Vagina (tissue), 2 donors: ENCODE measurements around the gene HGF. TPM values are rescaled to one million over a fixed set of nuclear protein-coding genes. Genes with fewer than 3 reads are reported as not detected.

Experiments
- DNase-seq, 2 donors: peaks; one replicate each; pipeline ENCODE4 v3.0.0-alpha.2; 2017; ENCODE audit errors: extremely low spot score in 2 of 2
- H3K27ac ChIP-seq: fragments of 200-600 bp; sonication (generic); one replicate; pipeline ENCODE4 v1.5.1; 2019
- H3K27me3 ChIP-seq: fragments of 200-600 bp; sonication (generic); one replicate; pipeline ENCODE4 v1.5.1; 2019
- H3K36me3 ChIP-seq, 2 donors: fragments of 200-600 bp; sonication (generic); one replicate each; pipeline ENCODE4 v1.5.1; 2017 to 2019
- H3K4me1 ChIP-seq: fragments of 200-600 bp; sonication (generic); one replicate; pipeline ENCODE4 v1.5.1; 2019
- H3K4me3 ChIP-seq, 2 donors: fragments of 200-600 bp; sonication (generic); 1 replicate in 1 of 2; 2 replicates in 1 of 2; pipeline ENCODE4 v1.5.1; 2016 to 2019
- H3K9me3 ChIP-seq: fragments of 200-600 bp; sonication (generic); one replicate; pipeline ENCODE4 v1.5.1; 2019
- POLR2A ChIP-seq, 2 donors: fragments of 450-650 bp; IDR thresholded peaks; one replicate each; pipeline ENCODE4 v1.6.1; 2017; ENCODE audit warnings: antibody characterized with exemption in 2 of 2, mild to moderate bottlenecking in 2 of 2, moderate library complexity in 2 of 2
- POLR2AphosphoS5 ChIP-seq, 2 donors: sonication (generic); formaldehyde crosslinking; IDR thresholded peaks; one replicate each; pipeline ENCODE4 v1.9.0; 2017; ENCODE audit warnings: antibody characterized with exemption in 2 of 2, mild to moderate bottlenecking in 2 of 2, low read depth in 1 of 2; ENCODE audit not compliant: insufficient read depth in 1 of 2
- intact Hi-C: fragments of 100-400 bp; cut with DNase I; formaldehyde crosslinking; loops from one replicate; pipeline ENCODE4 v1.15.1; 2023
- total RNA-seq: library from RNA; depleted of rRNA; stranded (reverse); fragments of >200 nt; gene quantifications from one replicate; pipeline ENCODE4 v1.2.3, GENCODE V29; 2016
- TF ChIP-seq, protein P1 (sequence below), 3 experiments: fragments of 450-650 bp in 2 of 3; fragments of 200-600 bp in 1 of 3; sonication (generic) in 1 of 3; IDR thresholded peaks; one replicate each; pipeline ENCODE4 v1.5.1; 2017 to 2019; ENCODE audit warnings: antibody characterized with exemption in 3 of 3, mild to moderate bottlenecking in 2 of 3, moderate library complexity in 2 of 3

The HGF gene
- total RNA-seq, 1 donor from 2014 or later: 15.0 TPM

DNA sequence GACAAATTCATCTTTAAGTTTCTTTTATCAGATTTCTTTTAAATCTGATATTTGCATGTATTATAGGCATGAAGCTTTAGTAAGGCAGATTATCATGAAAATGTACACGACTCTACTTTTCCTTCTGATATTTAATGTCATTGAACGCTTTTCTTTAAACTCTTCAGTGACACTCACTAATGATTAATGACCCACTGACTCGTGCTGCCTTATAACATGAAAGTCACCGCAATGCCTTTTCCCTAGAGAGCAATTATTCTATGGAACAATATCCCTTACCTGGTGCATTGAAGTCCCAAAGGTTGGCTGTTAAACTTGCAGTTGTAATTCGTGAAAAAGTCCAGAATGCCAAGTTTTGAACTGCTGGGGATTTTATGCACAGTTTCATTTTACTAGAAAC is 33.4 kb upstream of the HGF start:
- intact Hi-C loops: no loop called here
- Histone ChIP-seq H3K4me1 (no peaks in the 10 kb centered on the region), H3K36me3 (no peaks in the 10 kb centered on the region), H3K27me3 (no peaks in the 10 kb centered on the region), H3K9me3 (no peaks in the 10 kb centered on the region), H3K27ac (no peak overlapping the region), H3K4me3 (no peak overlapping the region)
- DNase-seq: no peak
- TF ChIP-seq, protein P1, sequence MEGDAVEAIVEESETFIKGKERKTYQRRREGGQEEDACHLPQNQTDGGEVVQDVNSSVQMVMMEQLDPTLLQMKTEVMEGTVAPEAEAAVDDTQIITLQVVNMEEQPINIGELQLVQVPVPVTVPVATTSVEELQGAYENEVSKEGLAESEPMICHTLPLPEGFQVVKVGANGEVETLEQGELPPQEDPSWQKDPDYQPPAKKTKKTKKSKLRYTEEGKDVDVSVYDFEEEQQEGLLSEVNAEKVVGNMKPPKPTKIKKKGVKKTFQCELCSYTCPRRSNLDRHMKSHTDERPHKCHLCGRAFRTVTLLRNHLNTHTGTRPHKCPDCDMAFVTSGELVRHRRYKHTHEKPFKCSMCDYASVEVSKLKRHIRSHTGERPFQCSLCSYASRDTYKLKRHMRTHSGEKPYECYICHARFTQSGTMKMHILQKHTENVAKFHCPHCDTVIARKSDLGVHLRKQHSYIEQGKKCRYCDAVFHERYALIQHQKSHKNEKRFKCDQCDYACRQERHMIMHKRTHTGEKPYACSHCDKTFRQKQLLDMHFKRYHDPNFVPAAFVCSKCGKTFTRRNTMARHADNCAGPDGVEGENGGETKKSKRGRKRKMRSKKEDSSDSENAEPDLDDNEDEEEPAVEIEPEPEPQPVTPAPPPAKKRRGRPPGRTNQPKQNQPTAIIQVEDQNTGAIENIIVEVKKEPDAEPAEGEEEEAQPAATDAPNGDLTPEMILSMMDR (IDR thresholded peaks at IDR 0.05): no peak
- TF ChIP-seq POLR2A (IDR thresholded peaks at IDR 0.05) (no peak), POLR2AphosphoS5 (IDR thresholded peaks at IDR 0.05; ENCODE audit: insufficient read depth in 1 of 2, low read depth in 1 of 2) (no peak)

DNA sequence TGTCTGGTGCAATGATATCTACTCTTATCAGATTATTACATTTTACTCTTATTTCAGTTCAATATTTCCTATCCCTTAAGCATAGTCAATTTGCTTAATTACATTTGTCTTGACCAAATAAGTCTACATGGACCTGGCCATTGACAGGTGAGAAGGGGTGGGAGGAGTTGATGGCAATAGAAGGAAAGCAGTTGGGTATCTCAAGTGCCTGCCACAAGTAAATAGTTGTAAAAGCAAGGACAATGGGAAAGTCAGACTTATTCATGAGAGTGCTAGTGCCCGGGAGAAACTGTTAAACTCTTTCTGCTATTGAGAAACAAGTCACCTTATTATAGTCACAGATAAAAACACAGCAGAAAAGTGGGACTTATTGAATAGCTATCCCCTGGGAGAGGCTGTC is 32.4 kb upstream of the HGF start:
- no peaks in the 10 kb centered on the region for H3K9me3 ChIP-seq
- H3K27me3 ChIP-seq: no peaks in the 10 kb centered on the region
- no peak for DNase-seq
- no peak overlapping the region for H3K27ac ChIP-seq
- TF ChIP-seq POLR2AphosphoS5 (IDR thresholded peaks at IDR 0.05; ENCODE audit: insufficient read depth in 1 of 2, low read depth in 1 of 2) (no peak), POLR2A (IDR thresholded peaks at IDR 0.05) (no peak)
- TF ChIP-seq, protein P1 (IDR thresholded peaks at IDR 0.05): no peak
- intact Hi-C loops: no loop called here
- no peaks in the 10 kb centered on the region for H3K36me3 ChIP-seq
- no peaks in the 10 kb centered on the region for H3K4me1 ChIP-seq
- H3K4me3 ChIP-seq: no peak overlapping the region

DNA sequence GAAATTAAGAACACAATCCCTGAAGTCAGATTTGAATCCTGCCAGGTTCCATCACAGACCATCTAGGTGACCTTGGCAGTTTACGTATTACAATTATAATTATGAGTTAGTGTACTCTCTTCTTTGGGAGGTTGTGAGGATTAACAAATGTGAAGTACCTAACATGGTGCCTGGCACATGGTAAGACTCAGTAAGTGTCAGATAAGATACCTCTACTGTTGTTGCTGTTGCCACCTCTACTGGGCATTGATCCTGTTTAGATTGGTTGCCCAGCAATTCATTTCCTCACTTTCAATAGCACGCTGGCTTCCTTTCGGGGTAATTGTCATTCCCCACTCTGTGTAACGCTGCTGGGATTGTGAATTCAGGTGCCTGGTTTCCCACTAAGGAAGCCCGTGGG is 31.7 kb upstream of the HGF start:
- Histone ChIP-seq H3K9me3 (no peaks in the 10 kb centered on the region), H3K27ac (no peak overlapping the region), H3K4me3 (no peak overlapping the region), H3K4me1 (no peaks in the 10 kb centered on the region), H3K27me3 (no peaks in the 10 kb centered on the region), H3K36me3 (no peaks in the 10 kb centered on the region)
- intact Hi-C loops: no loop called here
- TF ChIP-seq, protein P1 (IDR thresholded peaks at IDR 0.05): no peak
- TF ChIP-seq POLR2A (IDR thresholded peaks at IDR 0.05): no peak
- no peak for TF ChIP-seq POLR2AphosphoS5 (IDR thresholded peaks at IDR 0.05; ENCODE audit: insufficient read depth in 1 of 2, low read depth in 1 of 2)
- no peak for DNase-seq

DNA sequence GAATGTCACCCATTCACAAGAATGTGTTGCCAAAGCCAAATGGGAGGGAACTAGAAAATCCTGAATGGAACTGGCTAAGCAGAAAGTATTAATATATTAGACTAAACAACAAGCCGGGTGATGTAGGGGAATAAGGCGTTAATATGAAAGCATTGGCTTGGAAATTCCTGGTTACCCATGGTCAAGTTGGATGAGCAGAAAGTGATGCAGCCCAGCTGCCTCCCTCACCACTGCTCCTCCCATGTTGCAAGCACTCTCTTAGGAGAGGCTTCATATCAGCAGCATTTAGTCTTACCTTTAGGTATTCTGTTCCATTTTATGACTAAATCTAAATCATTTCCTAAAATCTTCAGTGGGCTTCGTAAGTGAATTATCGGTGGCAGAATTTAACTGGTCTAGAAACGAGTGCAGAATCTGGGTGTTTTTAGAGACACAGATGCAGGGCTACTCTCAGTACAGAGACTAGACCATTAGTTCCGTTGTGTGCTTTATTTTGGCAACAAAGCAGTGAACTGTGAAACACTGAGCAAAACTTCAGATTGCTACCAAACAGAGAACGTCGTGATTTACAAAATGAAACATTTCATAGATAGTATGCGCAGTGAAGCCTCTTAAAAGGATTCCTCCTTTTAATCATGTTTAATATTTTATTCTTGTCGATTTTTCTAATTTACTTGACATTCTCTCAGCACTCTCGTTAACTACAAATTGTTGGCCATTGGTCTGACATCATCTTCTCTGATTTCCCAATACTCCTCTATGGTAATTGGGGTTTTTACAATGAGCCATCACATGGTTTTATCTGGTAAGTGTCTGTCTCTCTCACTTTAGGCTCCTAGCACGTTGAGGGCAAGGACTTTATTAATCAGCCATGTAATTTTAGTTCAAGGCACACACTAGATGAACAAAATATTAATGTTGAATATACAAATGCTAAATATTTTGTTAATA is 22.0 kb upstream of the HGF start:
- TF ChIP-seq POLR2AphosphoS5 (IDR thresholded peaks at IDR 0.05; ENCODE audit: insufficient read depth in 1 of 2, low read depth in 1 of 2) (no peak), POLR2A (IDR thresholded peaks at IDR 0.05) (no peak)
- TF ChIP-seq, protein P1 (IDR thresholded peaks at IDR 0.05): no peak
- Histone ChIP-seq H3K27ac (no peak overlapping the region), H3K36me3 (no peaks in the 10 kb centered on the region), H3K27me3 (no peaks in the 10 kb centered on the region), H3K9me3 (no peaks in the 10 kb centered on the region), H3K4me1 (no peaks in the 10 kb centered on the region), H3K4me3 (no peak overlapping the region)
- DNase-seq: no peak
- intact Hi-C loops: no loop called here

DNA sequence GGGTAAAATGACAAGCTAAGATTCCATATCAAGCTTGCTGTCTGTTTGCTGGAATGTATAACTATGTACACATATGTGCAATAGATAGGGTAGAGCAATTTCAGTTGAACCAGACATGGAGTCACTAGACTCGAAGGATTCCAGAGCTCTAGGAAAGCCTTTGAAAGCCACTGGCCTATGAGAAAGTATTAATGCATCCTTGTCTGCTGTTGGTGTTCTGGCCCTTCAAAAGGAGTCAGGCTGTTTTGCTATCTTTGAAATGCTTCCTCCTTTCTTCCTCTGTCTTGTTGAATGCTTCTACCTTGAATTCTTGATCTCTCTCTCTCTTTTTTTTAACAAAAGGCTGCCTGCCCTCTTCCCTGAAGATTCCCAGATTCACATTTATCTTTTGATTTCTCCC is 20.8 kb upstream of the HGF start:
- Histone ChIP-seq H3K4me3 (no peak overlapping the region), H3K27ac (no peak overlapping the region), H3K27me3 (no peaks in the 10 kb centered on the region), H3K36me3 (no peaks in the 10 kb centered on the region), H3K9me3 (no peaks in the 10 kb centered on the region), H3K4me1 (no peaks in the 10 kb centered on the region)
- no peak for DNase-seq
- TF ChIP-seq POLR2AphosphoS5 (IDR thresholded peaks at IDR 0.05; ENCODE audit: insufficient read depth in 1 of 2, low read depth in 1 of 2): no peak
- TF ChIP-seq, protein P1 (IDR thresholded peaks at IDR 0.05): no peak
- TF ChIP-seq POLR2A (IDR thresholded peaks at IDR 0.05): no peak
- intact Hi-C loops: no loop called here
